ENCODE measurements around the gene AARSD1. TPM values are rescaled to one million over a fixed set of nuclear protein-coding genes. Genes with fewer than 3 reads are reported as not detected.
"Not testable (repeated sequence)": the region's sequence is repeated elsewhere in the genome, so short reads cannot be mapped to it uniquely, and the experiment has no call there.

AARSD1 gene
- polyA plus RNA-seq, 1 of the 3 experiments (the other 2 are of a cell fraction) = 52.0 TPM

- POLR2A ChIA-PET; H3K9me3 ChIP-seq; H3K4me2 ChIP-seq; H3K9ac ChIP-seq; H3K4me3 ChIP-seq (ENCODE audit: low read depth in 2 of 2, low read length in 1 of 2); H4K20me1 ChIP-seq (ENCODE audit: insufficient read depth); DNase-seq; H2AFZ ChIP-seq (ENCODE audit: low read depth); H3K79me2 ChIP-seq (ENCODE audit: insufficient read depth); H3K27ac ChIP-seq (ENCODE audit: low read depth in 2 of 2, low read length in 1 of 2); H3K9me2 ChIP-seq; H3F3A ChIP-seq (replicated peaks; ENCODE audit: insufficient read depth); H3K36me3 ChIP-seq (replicated peaks in 1 of 2; ENCODE audit: control insufficient read depth in 1 of 2, insufficient read depth in 2 of 2, low read length in 1 of 2); H3K4me1 ChIP-seq (ENCODE audit: control insufficient read depth in 1 of 2, insufficient read depth in 2 of 2, low read depth in 1 of 2, low read length in 1 of 2): not testable (repeated sequence)
- H3K27me3 ChIP-seq (ENCODE audit: insufficient read depth) = peaks cover 32% of the 10 kb centered on the region
- WGBS (ENCODE audit: low lambda C conversion rate) = 52% methylated on average over 4 of the region's 4 CpGs
- CTCF ChIA-PET = interaction anchor here (0.8 kb wide), 1 partner anchor 14 kb away, joined by 4 read pairs; no protein-coding TSS in a partner anchor
These were observed 47.6 kb downstream of the AARSD1 start for GRCh38 chr17:42916388-42917235.

DNA sequence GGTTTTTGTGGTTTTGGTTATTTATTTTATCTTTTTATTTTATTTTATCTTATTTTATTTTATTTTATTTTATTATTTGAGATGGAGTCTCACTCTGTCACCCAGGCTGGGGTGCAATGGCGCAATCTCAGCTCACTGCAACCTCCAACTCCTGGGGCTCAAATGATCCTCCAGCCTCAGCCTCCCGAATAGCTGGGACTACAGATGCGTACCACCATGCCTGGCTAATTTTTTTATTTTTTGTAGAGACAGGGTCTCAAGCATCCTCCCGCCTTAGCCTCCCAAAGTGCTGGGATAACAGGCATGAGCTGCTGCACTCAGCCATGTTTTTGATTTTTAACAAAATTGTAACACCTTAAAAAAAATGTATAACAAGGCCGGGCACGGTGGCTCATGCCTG, 49.0 kb downstream of the AARSD1 start:
- H4K20me1 ChIP-seq (ENCODE audit: insufficient read depth); H3K27ac ChIP-seq (ENCODE audit: low read depth in 2 of 2, low read length in 1 of 2); H3K9ac ChIP-seq; H3K4me2 ChIP-seq; POLR2A ChIA-PET; DNase-seq; H3K4me1 ChIP-seq (ENCODE audit: control insufficient read depth in 1 of 2, insufficient read depth in 2 of 2, low read depth in 1 of 2, low read length in 1 of 2); H3K9me2 ChIP-seq; H2AFZ ChIP-seq (ENCODE audit: low read depth); H3F3A ChIP-seq (replicated peaks; ENCODE audit: insufficient read depth); H3K36me3 ChIP-seq (replicated peaks in 1 of 2; ENCODE audit: control insufficient read depth in 1 of 2, insufficient read depth in 2 of 2, low read length in 1 of 2); H3K4me3 ChIP-seq (ENCODE audit: low read depth in 2 of 2, low read length in 1 of 2); H3K9me3 ChIP-seq; H3K79me2 ChIP-seq (ENCODE audit: insufficient read depth): not testable (repeated sequence)
- CTCF ChIA-PET = interaction anchor here (1.7 kb wide), 1 partner anchor 337 kb away, joined by 3 read pairs; no protein-coding TSS in a partner anchor
- peaks cover 37% of the 10 kb centered on the region for H3K27me3 ChIP-seq (ENCODE audit: insufficient read depth)
- WGBS (ENCODE audit: low lambda C conversion rate) = 72% methylated on average over 6 of the region's 6 CpGs

DNA sequence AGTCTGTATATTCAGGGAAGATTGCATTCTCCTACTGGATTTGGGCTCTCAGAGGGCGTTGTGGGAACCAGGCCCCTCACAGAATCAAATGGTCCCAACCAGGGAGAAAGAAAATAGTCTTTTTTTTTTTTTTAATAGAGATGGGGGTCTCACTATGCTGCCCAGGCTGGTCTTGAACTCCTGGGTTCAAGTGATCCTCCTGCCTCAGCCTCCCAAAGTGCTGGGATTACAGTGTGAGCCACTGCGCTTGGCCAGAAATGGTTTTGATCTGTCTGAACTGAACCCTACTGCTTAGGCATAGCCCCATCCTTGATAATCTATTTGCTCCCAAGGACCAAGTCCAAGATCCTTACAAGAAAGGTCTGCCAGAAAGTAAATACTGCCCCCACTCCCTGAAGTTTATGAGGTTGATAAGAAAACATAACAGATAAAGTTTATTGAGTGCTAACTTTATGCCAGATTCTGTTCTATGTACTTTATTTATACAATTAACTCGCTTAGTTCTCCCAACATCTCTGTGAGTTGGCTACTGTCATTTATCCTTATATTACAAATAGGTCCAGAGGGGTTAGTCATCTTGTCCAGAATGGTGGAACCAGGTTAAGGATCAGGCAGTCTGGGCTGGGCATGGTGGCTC, 50.2 kb downstream of the AARSD1 start:
- no peaks in the 10 kb centered on the region for H3K79me2 ChIP-seq (ENCODE audit: insufficient read depth)
- 68% methylated on average over 3 of the region's 3 CpGs for WGBS (ENCODE audit: low lambda C conversion rate)
- no peaks in the 10 kb centered on the region for H3K4me1 ChIP-seq (ENCODE audit: control insufficient read depth in 1 of 2, insufficient read depth in 2 of 2, low read depth in 1 of 2, low read length in 1 of 2)
- H3K9me3 ChIP-seq = no peaks in the 10 kb centered on the region
- TF ChIP-seq MEF2A (IDR thresholded peaks at IDR 0.05; ENCODE audit: borderline replicate concordance, low read depth) = no peak
- TF ChIP-seq, protein P1, sequence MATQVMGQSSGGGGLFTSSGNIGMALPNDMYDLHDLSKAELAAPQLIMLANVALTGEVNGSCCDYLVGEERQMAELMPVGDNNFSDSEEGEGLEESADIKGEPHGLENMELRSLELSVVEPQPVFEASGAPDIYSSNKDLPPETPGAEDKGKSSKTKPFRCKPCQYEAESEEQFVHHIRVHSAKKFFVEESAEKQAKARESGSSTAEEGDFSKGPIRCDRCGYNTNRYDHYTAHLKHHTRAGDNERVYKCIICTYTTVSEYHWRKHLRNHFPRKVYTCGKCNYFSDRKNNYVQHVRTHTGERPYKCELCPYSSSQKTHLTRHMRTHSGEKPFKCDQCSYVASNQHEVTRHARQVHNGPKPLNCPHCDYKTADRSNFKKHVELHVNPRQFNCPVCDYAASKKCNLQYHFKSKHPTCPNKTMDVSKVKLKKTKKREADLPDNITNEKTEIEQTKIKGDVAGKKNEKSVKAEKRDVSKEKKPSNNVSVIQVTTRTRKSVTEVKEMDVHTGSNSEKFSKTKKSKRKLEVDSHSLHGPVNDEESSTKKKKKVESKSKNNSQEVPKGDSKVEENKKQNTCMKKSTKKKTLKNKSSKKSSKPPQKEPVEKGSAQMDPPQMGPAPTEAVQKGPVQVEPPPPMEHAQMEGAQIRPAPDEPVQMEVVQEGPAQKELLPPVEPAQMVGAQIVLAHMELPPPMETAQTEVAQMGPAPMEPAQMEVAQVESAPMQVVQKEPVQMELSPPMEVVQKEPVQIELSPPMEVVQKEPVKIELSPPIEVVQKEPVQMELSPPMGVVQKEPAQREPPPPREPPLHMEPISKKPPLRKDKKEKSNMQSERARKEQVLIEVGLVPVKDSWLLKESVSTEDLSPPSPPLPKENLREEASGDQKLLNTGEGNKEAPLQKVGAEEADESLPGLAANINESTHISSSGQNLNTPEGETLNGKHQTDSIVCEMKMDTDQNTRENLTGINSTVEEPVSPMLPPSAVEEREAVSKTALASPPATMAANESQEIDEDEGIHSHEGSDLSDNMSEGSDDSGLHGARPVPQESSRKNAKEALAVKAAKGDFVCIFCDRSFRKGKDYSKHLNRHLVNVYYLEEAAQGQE (IDR thresholded peaks at IDR 0.05; ENCODE audit: low read depth, low read length) = no peak
- H3K9ac ChIP-seq = no peak overlapping the region
- H3F3A ChIP-seq (replicated peaks; ENCODE audit: insufficient read depth) = no peaks in the 10 kb centered on the region
- ChIA-PET CTCF (interaction anchor here (1.7 kb wide), 1 partner anchor 336 kb away, joined by 3 read pairs; no protein-coding TSS in a partner anchor), POLR2A (no interaction called here)
- no peaks in the 10 kb centered on the region for H3K36me3 ChIP-seq (replicated peaks in 1 of 2; ENCODE audit: control insufficient read depth in 1 of 2, insufficient read depth in 2 of 2, low read length in 1 of 2)
- H3K4me2 ChIP-seq = no peak overlapping the region
- H4K20me1 ChIP-seq (ENCODE audit: insufficient read depth) = no peaks in the 10 kb centered on the region
- H2AFZ ChIP-seq (ENCODE audit: low read depth) = no peak overlapping the region
- peaks cover 34% of the 10 kb centered on the region for H3K27me3 ChIP-seq (ENCODE audit: insufficient read depth)
- no peak overlapping the region for H3K4me3 ChIP-seq (ENCODE audit: low read depth in 2 of 2, low read length in 1 of 2)
- no peak overlapping the region for H3K27ac ChIP-seq (ENCODE audit: low read depth in 2 of 2, low read length in 1 of 2)
- DNase-seq = no peak
- H3K9me2 ChIP-seq = no peaks in the 10 kb centered on the region
